Stomach (tissue), 9 donors: ENCODE data around the gene NEK7. TPM values are rescaled to one million over a fixed set of nuclear protein-coding genes. Genes with fewer than 3 reads are reported as not detected.

ENCODE experiments used
- DNase-seq, 2 donors: peaks; one replicate each; pipeline versions ENCODE4 v3.0.0 to v3.0.0-alpha.2; 2013 to 2019
- H3K27ac ChIP-seq, 5 donors: fragments of 200-600 bp in 4 of 5; sonication (generic) in 4 of 5; one replicate each; pipeline ENCODE4 v1.5.1; 2013 to 2019; ENCODE audit warnings: mild to moderate bottlenecking in 1 of 5, moderate library complexity in 1 of 5
- H3K27me3 ChIP-seq, 3 donors: fragments of 200-600 bp; sonication (generic); one replicate each; pipeline ENCODE4 v1.5.1; 2017 to 2019; ENCODE audit warnings: mixed run types in 1 of 3
- H3K36me3 ChIP-seq, 4 donors: fragments of 200-600 bp; sonication (generic); 1 replicate in 3 of 4; 2 replicates in 1 of 4; pipeline ENCODE4 v1.5.1; 2016 to 2019
- H3K4me1 ChIP-seq, 4 donors: fragments of 200-600 bp; sonication (generic); one replicate each; pipeline ENCODE4 v1.5.1; 2016 to 2019
- H3K4me3 ChIP-seq, 4 donors: fragments of 200-600 bp; sonication (generic) in 3 of 4; one replicate each; pipeline ENCODE4 v1.5.1; 2016 to 2019; ENCODE audit warnings: mild to moderate bottlenecking in 1 of 4
- H3K9me3 ChIP-seq, 4 donors: fragments of 200-600 bp; sonication (generic); one replicate each; pipeline ENCODE4 v1.5.1; 2016 to 2019
- CTCF ChIP-seq, 7 experiments: fragments of 450-650 bp in 4 of 7; fragments of 200-600 bp in 3 of 7; sonication (generic) in 3 of 7; IDR thresholded peaks; one replicate each; pipeline ENCODE4 v1.5.1; 2016 to 2019; ENCODE audit warnings: antibody characterized with exemption in 7 of 7, control low read depth in 2 of 7, mild to moderate bottlenecking in 1 of 7
- EP300 ChIP-seq: sonication (generic); formaldehyde crosslinking; IDR thresholded peaks from one replicate; pipeline ENCODE4 v1.6.1; 2017; ENCODE audit warnings: antibody characterized with exemption
- POLR2A ChIP-seq, 4 donors: fragments of 450-650 bp; IDR thresholded peaks; one replicate each; pipeline ENCODE4 v1.6.1; 2016; ENCODE audit warnings: antibody characterized with exemption in 4 of 4, control low read depth in 2 of 4, mild to moderate bottlenecking in 1 of 4, moderate library complexity in 1 of 4
- POLR2AphosphoS5 ChIP-seq, 3 donors: sonication (generic); formaldehyde crosslinking; IDR thresholded peaks; one replicate each; pipeline ENCODE4 v1.6.1; 2016; ENCODE audit warnings: antibody characterized with exemption in 3 of 3
- WGBS, 5 donors: extraction: QIAGEN DNeasy Blood & Tissue Kit in 3 of 5; methylation state at CpG; one replicate each; pipeline versions ENCODE4 v1.1.5 to v1.1.7; 2013 to 2018; 5-methylcytosine and 5-hydroxymethylcytosine counted together
- intact Hi-C: fragments of 100-400 bp; cut with DNase I; formaldehyde crosslinking; loops from one replicate; pipeline ENCODE4 v1.15.1; 2023; ENCODE audit warnings: low total_unique reads
- polyA plus RNA-seq, 3 donors: library from polyadenylated mRNA; stranded (reverse); fragments of 200-250 nt; gene quantifications; one replicate each; pipeline ENCODE4 v1.2.3, GENCODE V29; 2013
- total RNA-seq, 5 donors: library from RNA; depleted of rRNA; stranded (reverse); fragments of >200 nt; gene quantifications; one replicate each; pipeline versions ENCODE4 v1.1.0 to v1.2.3, GENCODE V29; 2014 to 2016
- donor health status: healthy with polysubstance abuse.
- donor health status: Bipolar disorder and iron deficiency.
- donor health status: healthy.

NEK7 gene
- total and polyA plus RNA-seq, 8 donors: 13.2 to 116 (median 35.4) TPM

GRCh38 chr1:198203434-198203833 lies 46.6 kb downstream of the NEK7 start:
- Histone ChIP-seq H3K9me3 (no peaks in the 10 kb centered on the region), H3K27me3 (no peaks in the 10 kb centered on the region), H3K4me1 (peaks cover 6 to 65% (median 29%) of the 10 kb centered on the region in 4 donors), H3K27ac (no peak overlapping the region), H3K36me3 (no peaks in the 10 kb centered on the region), H3K4me3 (no peak overlapping the region)
- WGBS, 5 donors: 77 to 93% (median 88%) methylated on average over 1 of the region's 1 CpG
- no peak for DNase-seq
- TF ChIP-seq POLR2AphosphoS5 (IDR thresholded peaks at IDR 0.05): no peak
- no peak for TF ChIP-seq CTCF (IDR thresholded peaks at IDR 0.05)
- no peak for TF ChIP-seq EP300
- no peak for TF ChIP-seq POLR2A (IDR thresholded peaks at IDR 0.05)
- intact Hi-C loops: no loop called here

GRCh38 chr1:198205016-198205684 lies 48.4 kb downstream of the NEK7 start:
- WGBS, 5 donors: 68 to 73% (median 69%) methylated on average over 5 of the region's 5 CpGs
- peak in 1 of 2 donors; percentile 47 for DNase-seq
- H3K4me3 ChIP-seq: no peak overlapping the region
- peaks cover 0 to 4% (median 2%) of the 10 kb centered on the region in 4 donors for H3K36me3 ChIP-seq
- H3K9me3 ChIP-seq: no peaks in the 10 kb centered on the region
- TF ChIP-seq CTCF (IDR thresholded peaks at IDR 0.05) (no peak), POLR2AphosphoS5 (IDR thresholded peaks at IDR 0.05) (no peak), POLR2A (IDR thresholded peaks at IDR 0.05) (no peak), EP300 (no peak)
- H3K4me1 ChIP-seq: peaks cover 0 to 49% (median 22%) of the 10 kb centered on the region in 4 donors
- no peak overlapping the region for H3K27ac ChIP-seq
- H3K27me3 ChIP-seq: no peaks in the 10 kb centered on the region
- intact Hi-C loops: no loop called here

DNA sequence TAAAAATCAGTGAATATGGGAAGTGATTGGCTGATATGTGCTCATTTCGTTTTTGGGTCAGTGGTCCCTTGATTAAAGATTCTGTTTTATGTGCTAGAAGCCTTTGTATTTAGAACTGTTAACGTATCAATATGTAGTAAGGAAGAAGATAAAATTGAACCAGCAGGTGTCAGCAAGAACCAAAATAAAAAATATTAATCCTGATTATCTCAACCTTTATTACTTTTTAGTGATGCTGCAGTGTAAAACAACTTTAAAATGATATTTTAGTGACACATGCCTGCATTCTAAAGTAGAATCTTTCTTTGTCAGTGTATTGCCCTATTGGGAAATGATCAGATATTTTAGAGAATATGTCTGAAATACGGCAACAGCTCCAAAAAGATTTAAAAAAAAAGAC lies 49.5 kb downstream of the NEK7 start:
- H3K27ac ChIP-seq: no peak overlapping the region
- no peaks in the 10 kb centered on the region for H3K9me3 ChIP-seq
- intact Hi-C loops: no loop called here
- WGBS, 5 donors: 69 to 82% (median 73%) methylated on average over 3 of the region's 3 CpGs
- TF ChIP-seq POLR2AphosphoS5 (IDR thresholded peaks at IDR 0.05): no peak
- no peak for TF ChIP-seq POLR2A (IDR thresholded peaks at IDR 0.05)
- TF ChIP-seq EP300: no peak
- no peak for TF ChIP-seq CTCF (IDR thresholded peaks at IDR 0.05)
- no peak for DNase-seq
- H3K36me3 ChIP-seq: peaks cover 0 to 4% (median 2%) of the 10 kb centered on the region in 4 donors
- peaks cover 0 to 45% (median 19%) of the 10 kb centered on the region in 4 donors for H3K4me1 ChIP-seq
- no peaks in the 10 kb centered on the region for H3K27me3 ChIP-seq
- H3K4me3 ChIP-seq: no peak overlapping the region

DNA sequence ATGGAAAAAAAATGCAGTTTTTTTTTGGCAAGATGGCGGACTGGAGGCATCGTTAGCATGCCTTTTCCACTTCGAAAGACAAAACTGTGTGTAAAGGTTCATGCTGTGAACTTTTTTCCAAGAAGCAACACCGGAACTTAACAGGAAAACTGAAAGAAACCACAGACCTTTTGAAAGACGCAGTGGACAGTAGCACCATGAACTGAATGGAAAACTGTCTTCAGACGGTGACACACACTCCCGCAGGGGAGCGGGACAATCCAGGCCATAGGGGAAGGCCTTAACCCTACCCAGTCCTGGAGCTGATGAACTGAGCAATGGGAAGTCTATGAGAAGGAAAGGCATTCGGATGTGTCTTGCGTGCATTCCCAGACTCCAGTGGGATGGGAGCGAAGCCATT lies 54.9 kb downstream of the NEK7 start:
- Histone ChIP-seq H3K27ac (no peak overlapping the region), H3K9me3 (peaks cover 0 to 11% (median 3%) of the 10 kb centered on the region in 4 donors), H3K4me1 (peaks cover 0 to 7% (median 2%) of the 10 kb centered on the region in 4 donors), H3K4me3 (no peak overlapping the region), H3K36me3 (peaks cover 0 to 16% (median 14%) of the 10 kb centered on the region in 4 donors), H3K27me3 (no peaks in the 10 kb centered on the region)
- TF ChIP-seq POLR2AphosphoS5 (IDR thresholded peaks at IDR 0.05): no peak
- no peak for TF ChIP-seq EP300
- no peak for TF ChIP-seq POLR2A (IDR thresholded peaks at IDR 0.05)
- TF ChIP-seq CTCF (IDR thresholded peaks at IDR 0.05): no peak
- no peak for DNase-seq
- intact Hi-C loops: no loop called here
- WGBS, 5 donors: 94 to 98% (median 96%) methylated on average over 11 of the region's 11 CpGs
